ENCODE results near the gene DNAI1.

The DNAI1 gene

GRCh38 chr9:34547960-34548611 lies 89.5 kb downstream of the DNAI1 start:
- peak; percentile 41 for DNase-seq (ENCODE audit: low read depth)
- peak; percentile 75 for TF ChIP-seq CTCF (IDR thresholded peaks at IDR 0.05; ENCODE audit: insufficient read depth, low read depth, low read length, missing control alignments)
- no peak overlapping the region for H3K4me3 ChIP-seq (ENCODE audit: low read depth, low read length)

GRCh38 chr9:34549407-34549732 lies 90.8 kb downstream of the DNAI1 start:
- no peak overlapping the region for H3K4me3 ChIP-seq (ENCODE audit: low read depth, low read length)
- TF ChIP-seq CTCF (IDR thresholded peaks at IDR 0.05; ENCODE audit: insufficient read depth, low read depth, low read length, missing control alignments), result no peak
- no peak for DNase-seq (ENCODE audit: low read depth)

DNA sequence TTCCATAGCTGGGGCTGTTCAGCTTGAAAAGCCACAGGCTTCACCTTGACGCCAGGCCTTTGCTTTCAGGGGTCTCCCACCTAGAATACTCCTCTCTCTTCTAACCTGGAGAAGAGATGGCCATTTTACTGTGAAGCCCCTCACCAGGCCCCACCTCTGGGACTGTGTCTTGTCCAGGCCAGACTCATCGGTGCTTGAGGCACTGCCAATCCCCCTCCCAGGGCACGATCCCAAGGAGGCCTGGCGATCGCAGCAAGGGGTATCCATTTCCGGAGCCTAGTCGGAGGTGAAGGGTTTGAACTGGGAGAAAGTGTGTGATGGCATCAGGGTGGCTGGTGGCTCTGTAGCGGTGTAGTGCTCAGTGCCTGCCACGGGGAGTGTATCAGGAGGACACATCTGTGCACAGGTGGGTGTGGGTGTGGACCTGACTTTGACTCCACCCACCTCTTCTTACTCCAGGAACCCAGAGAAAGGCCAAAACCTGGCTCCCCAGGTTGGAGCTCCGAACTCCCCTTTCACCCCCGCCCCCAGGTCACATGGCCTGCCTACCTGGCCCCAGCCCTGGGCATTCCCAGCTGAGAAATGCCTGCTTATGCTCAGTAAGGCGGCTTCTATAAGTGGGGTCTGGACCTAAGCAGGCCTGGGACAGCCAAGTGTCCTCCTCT lies 91.5 kb downstream of the DNAI1 start:
- TF ChIP-seq CTCF (IDR thresholded peaks at IDR 0.05; ENCODE audit: insufficient read depth, low read depth, low read length, missing control alignments), result no peak
- no peak overlapping the region for H3K4me3 ChIP-seq (ENCODE audit: low read depth, low read length)
- no peak for DNase-seq (ENCODE audit: low read depth)

DNA sequence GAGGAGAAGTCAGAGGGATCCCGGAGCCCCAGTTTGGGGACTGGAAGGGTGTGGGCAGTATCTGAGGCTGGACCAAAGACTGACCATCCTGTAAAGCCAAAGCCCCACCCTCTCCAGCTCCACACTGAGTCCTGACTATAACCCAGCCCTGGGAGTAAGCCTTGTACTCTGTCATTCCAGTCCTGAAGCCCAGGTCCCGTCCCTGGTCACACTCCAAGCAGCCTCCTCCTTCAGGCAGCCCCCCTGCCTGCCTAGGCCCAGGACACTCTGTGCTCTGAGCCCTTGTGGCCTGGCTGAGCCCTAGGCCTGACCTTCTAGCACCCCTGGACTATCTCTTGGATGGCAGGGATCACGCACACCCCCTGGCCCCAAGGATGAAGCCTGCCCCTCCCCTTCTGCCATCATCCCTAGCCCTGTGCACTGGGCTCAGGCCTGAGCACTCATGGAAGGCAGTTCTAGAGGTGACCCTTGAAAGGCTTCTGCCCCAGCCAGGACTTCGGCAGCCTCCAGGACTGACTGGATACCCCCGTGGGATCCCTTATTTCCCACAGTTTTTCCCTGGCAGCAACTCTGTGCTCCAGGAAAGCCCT lies 92.2 kb downstream of the DNAI1 start:
- no peak overlapping the region for H3K4me3 ChIP-seq (ENCODE audit: low read depth, low read length)
- no peak for TF ChIP-seq CTCF (IDR thresholded peaks at IDR 0.05; ENCODE audit: insufficient read depth, low read depth, low read length, missing control alignments)
- no peak for DNase-seq (ENCODE audit: low read depth)

DNA sequence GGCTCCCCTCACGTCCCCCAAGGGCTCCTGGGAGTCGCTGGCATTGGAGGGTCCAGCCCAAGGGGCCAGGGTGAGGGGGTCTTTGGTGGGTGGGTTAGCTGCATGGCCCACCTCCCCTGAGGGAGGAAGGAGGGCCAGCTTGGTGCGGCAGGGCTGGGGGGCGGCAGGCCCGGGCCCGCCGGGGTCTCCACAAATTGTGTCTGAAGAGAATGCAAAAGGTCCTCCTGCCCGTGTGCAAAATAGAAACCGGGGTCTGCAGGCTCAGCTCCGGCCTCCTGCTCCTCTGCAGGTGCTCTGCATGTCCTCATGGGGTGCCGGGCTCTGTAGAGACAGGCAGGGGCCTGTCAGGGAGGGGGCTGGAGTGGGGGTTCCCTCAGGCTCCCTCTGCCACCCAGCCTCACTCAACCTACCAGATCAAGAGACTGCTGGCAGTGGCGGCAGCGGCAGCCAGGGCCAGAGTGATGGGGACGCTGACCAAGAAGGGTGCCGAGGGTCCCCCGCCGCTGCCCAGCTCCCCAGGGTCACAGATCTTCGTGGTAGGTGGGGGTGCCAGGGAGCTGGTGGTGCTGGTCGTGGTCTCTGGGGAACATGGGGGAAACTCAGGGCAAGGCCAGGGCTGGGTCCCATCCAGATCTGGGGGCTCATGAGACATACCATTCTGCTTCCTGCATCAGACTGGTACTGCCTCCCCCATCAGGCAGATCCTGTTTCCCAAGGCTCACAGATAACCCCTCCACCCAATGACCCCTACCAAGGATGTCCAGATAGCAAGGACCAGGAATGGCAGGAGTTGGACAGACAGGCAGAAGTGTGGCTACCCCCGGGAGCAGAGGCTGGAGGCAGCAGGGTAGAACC lies 93.4 kb downstream of the DNAI1 start:
- no peak for TF ChIP-seq CTCF (IDR thresholded peaks at IDR 0.05; ENCODE audit: insufficient read depth, low read depth, low read length, missing control alignments)
- no peak overlapping the region for H3K4me3 ChIP-seq (ENCODE audit: low read depth, low read length)
- no peak for DNase-seq (ENCODE audit: low read depth)

DNA sequence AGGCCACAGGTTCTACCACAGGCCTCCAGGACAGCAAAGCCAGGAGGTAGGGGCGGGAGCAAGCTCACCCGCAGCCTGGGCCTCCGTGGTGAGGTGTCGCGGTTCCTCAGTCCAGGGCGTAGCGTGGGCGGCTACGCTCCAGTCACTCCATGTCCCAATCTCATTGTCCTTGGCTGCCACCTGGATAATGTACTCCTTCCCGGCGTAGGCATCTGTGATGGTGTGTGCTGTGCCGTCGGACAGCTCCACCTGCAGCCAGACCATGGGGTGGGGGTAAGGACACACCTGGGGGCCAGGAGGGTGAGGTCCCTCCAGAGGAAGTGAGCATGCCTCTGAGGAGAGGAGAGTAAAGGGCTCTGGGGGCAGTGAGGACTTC lies 94.0 kb downstream of the DNAI1 start:
- no peak for TF ChIP-seq CTCF (IDR thresholded peaks at IDR 0.05; ENCODE audit: insufficient read depth, low read depth, low read length, missing control alignments)
- H3K4me3 ChIP-seq (ENCODE audit: low read depth, low read length), result no peak overlapping the region
- DNase-seq (ENCODE audit: low read depth), result no peak

All from GM12865 (cell line).